Endothelial cell of umbilical vein (primary cell): ENCODE results near the gene PTPRT. TPM values are rescaled to one million over a fixed set of nuclear protein-coding genes. Genes with fewer than 3 reads are reported as not detected.

Source experiments
- BruUV-seq: library from RNA; stranded (reverse); fragments of 400-500 nt; replicated peaks from 2 replicates; lab custom pipeline; 2021; lab: Mats Ljungman, UMichigan
- CTCF ChIA-PET: fragments of 300-600, 350-600 bp; sonication (Branson Sonifier 250); formaldehyde crosslinking; loops from one replicate; lab custom pipeline; 2021; ENCODE audit warnings: antibody characterized with exemption, inconsistent platforms; lab: Charles Lee
- POLR2A ChIA-PET: fragments of 300-600, 350-600 bp; sonication (Branson Sonifier 250); formaldehyde crosslinking; loops from one replicate; lab custom pipeline; 2021; ENCODE audit warnings: antibody characterized with exemption, inconsistent platforms; lab: Charles Lee
- DNase-seq: peaks from one replicate; pipeline ENCODE4 v3.0.0-alpha.2; 2011; ENCODE audit warnings: low read depth, low spot score
- FAIRE-seq: peaks from 2 replicates; lab custom pipeline; 2011; peaks lifted over from hg19 to GRCh38; lab: Jason Lieb, UNC
- H2AFZ ChIP-seq: 2 replicates; pipeline ENCODE4 v1.6.0; 2012; ENCODE audit warnings: low read depth, low read length, control low read depth, inconsistent platforms
- H3K27ac ChIP-seq: 2 replicates; pipeline ENCODE4 v1.5.1; 2011; ENCODE audit warnings: low read depth, mild to moderate bottlenecking, control low read depth, low read length, moderate library complexity; ENCODE audit not compliant: insufficient read depth
- H3K27me3 ChIP-seq, 2 experiments: 2 replicates each; pipeline versions ENCODE4 v1.6.0 to v1.6.1; 2011; ENCODE audit warnings: low read length in 2 of 2, mixed read lengths in 1 of 2; ENCODE audit not compliant: control insufficient read depth in 2 of 2, insufficient read depth in 2 of 2
- H3K36me3 ChIP-seq, 2 experiments: 2 replicates in 1 of 2; 3 replicates in 1 of 2; pipeline ENCODE4 v1.5.1; 2011; ENCODE audit warnings: low read length in 2 of 2, mild to moderate bottlenecking in 1 of 2, moderate library complexity in 1 of 2; ENCODE audit not compliant: control insufficient read depth in 2 of 2, insufficient read depth in 2 of 2; ENCODE audit errors: extremely low read depth in 1 of 2
- H3K4me1 ChIP-seq: 3 replicates; pipeline ENCODE4 v1.5.1; 2011; ENCODE audit warnings: mild to moderate bottlenecking, low read length; ENCODE audit not compliant: control insufficient read depth, insufficient read depth; ENCODE audit errors: extremely low read depth
- H3K4me2 ChIP-seq: 2 replicates; pipeline ENCODE4 v1.6.1; 2011; ENCODE audit warnings: low read length, control low read depth, mixed read lengths; ENCODE audit not compliant: insufficient read depth
- H3K4me3 ChIP-seq, 3 experiments: fragments of 200-600 bp in 1 of 3; sonication (generic), shearing (Covaris generic) in 1 of 3; replicated peaks in 1 of 3; 2 replicates each; pipeline ENCODE4 v1.5.1; 2011 to 2016; ENCODE audit warnings: control low read depth in 3 of 3, low read length in 3 of 3, mild to moderate bottlenecking in 2 of 3, inconsistent platforms in 1 of 3, low read depth in 1 of 3, moderate library complexity in 1 of 3; ENCODE audit not compliant: insufficient read depth in 1 of 3
- H3K79me2 ChIP-seq: 2 replicates; pipeline ENCODE4 v1.6.0; 2012; ENCODE audit warnings: low read length, inconsistent platforms; ENCODE audit not compliant: control insufficient read depth, insufficient read depth
- H3K9ac ChIP-seq: replicated peaks from 2 replicates; pipeline ENCODE3; 2011; ENCODE audit warnings: low read length, control low read depth; ENCODE audit not compliant: insufficient read depth; ENCODE audit errors: extremely low read depth
- H3K9me1 ChIP-seq: replicated peaks from 3 replicates; pipeline ENCODE4 v1.6.0; 2011; ENCODE audit warnings: mild to moderate bottlenecking, low read length; ENCODE audit not compliant: control insufficient read depth, insufficient read depth; ENCODE audit errors: extremely low read depth
- H3K9me3 ChIP-seq: replicated peaks from 2 replicates; pipeline ENCODE4 v1.5.1; 2012; ENCODE audit warnings: low read length, inconsistent platforms; ENCODE audit not compliant: control insufficient read depth, insufficient read depth
- H4K20me1 ChIP-seq: replicated peaks from 2 replicates; pipeline ENCODE3; 2011; ENCODE audit warnings: mild to moderate bottlenecking, low read length; ENCODE audit not compliant: control insufficient read depth, insufficient read depth; ENCODE audit errors: extremely low read depth
- EZH2 ChIP-seq: IDR thresholded peaks from 2 replicates; pipeline ENCODE4 v1.6.1; 2012; ENCODE audit warnings: borderline replicate concordance, low read depth, mild to moderate bottlenecking, moderate library complexity, low read length, inconsistent platforms; ENCODE audit not compliant: severe bottlenecking
- FOS ChIP-seq: IDR thresholded peaks from 2 replicates; pipeline ENCODE4 v1.6.1; 2011; ENCODE audit warnings: mild to moderate bottlenecking, low read length, moderate library complexity, borderline replicate concordance; ENCODE audit not compliant: insufficient read depth
- GATA2 ChIP-seq: IDR thresholded peaks from 2 replicates; pipeline ENCODE4 v1.7.0; 2011; ENCODE audit warnings: low read depth, mild to moderate bottlenecking, moderate library complexity, mixed read lengths, low read length; ENCODE audit not compliant: insufficient read length, insufficient read depth
- JUN ChIP-seq: IDR thresholded peaks from 2 replicates; pipeline ENCODE4 v1.6.1; 2011; ENCODE audit warnings: borderline replicate concordance, low read depth; ENCODE audit not compliant: insufficient read length, insufficient read depth
- MYC ChIP-seq: IDR thresholded peaks from one replicate; pipeline ENCODE4 v1.6.1; 2011; ENCODE audit warnings: mild to moderate bottlenecking, low read depth, low read length
- POLR2A ChIP-seq: IDR thresholded peaks from 2 replicates; pipeline ENCODE4 v1.6.1; 2012; ENCODE audit warnings: low read depth, mild to moderate bottlenecking, control low read depth, low read length
- POLR2AphosphoS5 ChIP-seq: IDR thresholded peaks from 2 replicates; pipeline ENCODE4 v1.6.1; 2012; ENCODE audit warnings: low read depth, mild to moderate bottlenecking, control low read depth, low read length, moderate library complexity; ENCODE audit not compliant: insufficient read depth
- dilution Hi-C: fragments of 300-500 bp; cut with MboI; formaldehyde crosslinking; loops from one replicate; pipeline ENCODE4 v1.15.0; 2019; ENCODE audit warnings: low sequenced_read_pairs; ENCODE audit not compliant: extremely low pct_ligation_motif_present
- intact Hi-C: fragments of 100-400 bp; cut with micrococcal nuclease; formaldehyde crosslinking; loops from one replicate; pipeline ENCODE4 v1.10.0; 2022
- polyA plus RNA-seq, 4 experiments: library from polyadenylated mRNA; depleted of rRNA in 3 of 4; stranded (reverse) in 3 of 4; unstranded in 1 of 4; fragments of >200 nt; gene quantifications; 2 replicates each; pipeline versions ENCODE4 v1.2.1 to v1.2.3, GENCODE V29; 2011 to 2012; ENCODE audit warnings: missing spikeins in 1 of 4
- total RNA-seq: library from RNA; stranded (reverse); gene quantifications from 2 replicates; pipeline ENCODE4 v1.2.3, GENCODE V29; 2021
- TF ChIP-seq, protein P1 (sequence below), 2 donors: IDR thresholded peaks; 1 replicate in 1 of 2; 2 replicates in 1 of 2; pipeline ENCODE4 v1.5.1; 2011; ENCODE audit warnings: low read length in 2 of 2, mild to moderate bottlenecking in 2 of 2, moderate library complexity in 2 of 2, control low read depth in 1 of 2, inconsistent platforms in 1 of 2, low read depth in 1 of 2; ENCODE audit not compliant: insufficient read depth in 1 of 2; ENCODE audit errors: extremely low read depth in 1 of 2
- TF ChIP-seq, protein P2 (sequence below): IDR thresholded peaks from 2 replicates; pipeline ENCODE4 v1.6.1; 2011; ENCODE audit not compliant: insufficient read depth, insufficient read length

PTPRT gene
- total and polyA plus RNA-seq, 2 donors (not counting 3 experiments of a cell fraction or from before 2014, with no cell fraction given): not detected

DNA sequence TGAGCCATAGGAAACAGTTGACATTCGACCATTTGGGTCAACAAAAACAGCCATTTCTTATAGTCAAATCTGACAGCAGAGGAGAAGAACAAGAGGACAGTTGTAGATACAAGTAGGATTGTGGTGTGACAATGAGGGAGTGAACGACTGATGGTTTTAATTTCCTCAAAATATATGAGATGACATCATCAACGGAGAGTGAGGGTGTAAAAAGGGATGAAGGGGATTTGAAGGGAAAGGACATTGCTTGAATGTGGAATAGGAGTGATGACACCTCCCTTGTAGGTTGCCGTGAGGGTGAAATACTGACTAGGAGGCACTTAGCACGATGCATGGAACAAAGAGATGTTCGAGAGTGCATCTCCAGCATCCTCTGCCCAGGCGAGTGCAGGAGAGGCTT, 1071.7 kb downstream of the PTPRT start:
- Histone ChIP-seq H3K4me3 (no peak overlapping the region), H3K9ac (no peak overlapping the region), H3K9me3 (peaks cover 5% of the 10 kb centered on the region), H3K4me2 (no peak overlapping the region), H4K20me1 (no peaks in the 10 kb centered on the region), H2AFZ (no peak overlapping the region), H3K36me3 (no peaks in the 10 kb centered on the region), H3K79me2 (no peaks in the 10 kb centered on the region), H3K4me1 (no peaks in the 10 kb centered on the region), H3K9me1 (no peaks in the 10 kb centered on the region), H3K27me3 (no peaks in the 10 kb centered on the region), H3K27ac (no peak overlapping the region)
- intact Hi-C loops (no loop called here), dilution Hi-C loops (no loop called here)
- FAIRE-seq: no peak
- no TSS peak for BruUV-seq
- DNase-seq: no peak
- POLR2A ChIA-PET: no interaction called here
- no peak for TF ChIP-seq POLR2A
- no peak for TF ChIP-seq GATA2
- TF ChIP-seq JUN: no peak
- TF ChIP-seq MYC: no peak
- TF ChIP-seq EZH2: no peak
- no peak for TF ChIP-seq FOS
- TF ChIP-seq POLR2AphosphoS5: no peak
- TF ChIP-seq, protein P1, sequence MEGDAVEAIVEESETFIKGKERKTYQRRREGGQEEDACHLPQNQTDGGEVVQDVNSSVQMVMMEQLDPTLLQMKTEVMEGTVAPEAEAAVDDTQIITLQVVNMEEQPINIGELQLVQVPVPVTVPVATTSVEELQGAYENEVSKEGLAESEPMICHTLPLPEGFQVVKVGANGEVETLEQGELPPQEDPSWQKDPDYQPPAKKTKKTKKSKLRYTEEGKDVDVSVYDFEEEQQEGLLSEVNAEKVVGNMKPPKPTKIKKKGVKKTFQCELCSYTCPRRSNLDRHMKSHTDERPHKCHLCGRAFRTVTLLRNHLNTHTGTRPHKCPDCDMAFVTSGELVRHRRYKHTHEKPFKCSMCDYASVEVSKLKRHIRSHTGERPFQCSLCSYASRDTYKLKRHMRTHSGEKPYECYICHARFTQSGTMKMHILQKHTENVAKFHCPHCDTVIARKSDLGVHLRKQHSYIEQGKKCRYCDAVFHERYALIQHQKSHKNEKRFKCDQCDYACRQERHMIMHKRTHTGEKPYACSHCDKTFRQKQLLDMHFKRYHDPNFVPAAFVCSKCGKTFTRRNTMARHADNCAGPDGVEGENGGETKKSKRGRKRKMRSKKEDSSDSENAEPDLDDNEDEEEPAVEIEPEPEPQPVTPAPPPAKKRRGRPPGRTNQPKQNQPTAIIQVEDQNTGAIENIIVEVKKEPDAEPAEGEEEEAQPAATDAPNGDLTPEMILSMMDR (IDR thresholded peaks at IDR 0.05; ENCODE audit: extremely low read depth in 1 of 2, insufficient read depth in 1 of 2, low read depth in 1 of 2, low read length in 2 of 2): no peak
- TF ChIP-seq, protein P2, sequence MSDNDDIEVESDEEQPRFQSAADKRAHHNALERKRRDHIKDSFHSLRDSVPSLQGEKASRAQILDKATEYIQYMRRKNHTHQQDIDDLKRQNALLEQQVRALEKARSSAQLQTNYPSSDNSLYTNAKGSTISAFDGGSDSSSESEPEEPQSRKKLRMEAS: no peak
- CTCF ChIA-PET: no interaction called here
